DMS153 treated with DMSO at 0.1 percent for 48 hours (cell line): ENCODE measurements around the gene ROR2.
"Not testable (repeated sequence)": the region's sequence is repeated elsewhere in the genome, so short reads cannot be mapped to it uniquely, and the experiment has no call there.

ENCODE experiments used
- DNase-seq: peaks from one replicate; lab custom pipeline; 2025; ENCODE audit not compliant: unreplicated experiment; lab: John Stamatoyannopoulos, UW

Gene ROR2

DNA sequence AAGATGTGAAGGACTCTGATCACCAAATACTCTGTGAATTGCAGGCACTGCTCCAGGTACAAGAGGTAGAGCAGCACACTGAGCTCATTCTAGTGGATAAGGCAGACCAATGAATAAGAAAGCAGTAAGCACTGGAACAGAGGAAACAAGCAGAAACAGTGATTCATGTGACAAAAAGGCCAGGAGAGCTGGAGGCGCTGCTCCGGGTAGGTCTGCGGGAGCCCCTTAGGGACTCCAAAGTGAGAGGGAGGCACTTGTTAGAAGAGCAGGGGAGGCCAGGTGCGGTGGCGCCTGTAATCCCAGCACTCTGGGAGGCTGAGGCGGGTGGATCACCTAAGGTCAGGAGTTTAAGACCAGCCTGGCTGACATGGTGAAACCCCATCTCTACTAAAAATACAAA is 294.8 kb downstream of the ROR2 start:
- DNase-seq = no peak

DNA sequence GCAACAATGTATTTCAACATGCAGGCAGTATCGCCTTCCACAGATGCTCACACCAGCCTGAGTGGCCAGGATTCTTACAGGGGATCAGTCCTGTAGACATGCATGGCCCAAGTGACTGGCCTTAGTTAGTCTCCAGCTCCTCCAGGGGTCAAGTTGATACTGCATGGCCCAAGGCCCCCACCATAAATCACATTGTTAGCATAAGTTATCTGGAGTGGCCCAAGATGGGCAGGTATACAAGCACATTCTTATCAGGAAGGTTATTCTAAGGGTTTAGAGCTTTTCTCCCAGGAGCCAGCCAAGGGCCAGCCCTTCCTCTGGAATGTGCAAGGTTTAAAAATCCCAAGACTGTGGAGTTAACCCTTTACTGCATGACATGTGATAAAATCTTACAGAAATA is 295.5 kb downstream of the ROR2 start:
- DNase-seq = no peak

DNA sequence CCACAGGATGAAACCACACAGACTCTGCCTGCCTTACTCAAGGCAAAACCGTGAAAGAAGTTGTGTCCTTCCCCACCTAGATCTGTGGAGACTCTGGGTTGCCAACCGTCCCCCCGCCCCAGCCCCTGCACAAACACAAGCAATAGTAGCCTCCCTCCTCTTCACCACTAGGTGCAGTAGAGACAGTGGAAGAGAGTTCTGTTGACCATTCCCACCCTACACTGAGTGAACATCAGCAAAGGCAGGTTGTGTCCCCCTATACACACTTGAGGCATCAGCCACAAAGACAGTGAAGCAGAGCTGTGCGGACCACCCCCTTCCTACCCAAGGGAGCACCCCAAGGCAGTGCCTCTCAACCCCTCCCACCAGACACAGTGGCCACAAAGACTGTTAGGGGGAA is 302.7 kb downstream of the ROR2 start:
- no peak for DNase-seq

DNA sequence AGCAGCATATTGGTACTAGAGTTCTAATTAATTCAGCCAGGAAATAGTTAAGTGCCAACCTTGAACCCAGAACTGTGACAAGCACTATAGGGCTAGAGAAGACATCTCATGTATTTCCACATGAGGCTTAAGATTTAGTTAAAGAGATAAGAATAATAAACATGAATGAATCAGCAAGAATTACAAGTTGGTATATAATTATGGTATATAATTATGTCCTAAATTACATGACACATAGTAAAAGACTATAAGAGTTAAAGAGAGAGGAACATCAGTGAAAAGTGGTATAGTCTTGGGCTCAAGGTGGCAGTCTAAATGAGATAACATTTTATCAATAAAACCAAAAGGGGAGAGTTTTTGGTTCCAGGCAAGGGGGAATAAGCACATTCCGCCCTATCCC is 303.3 kb downstream of the ROR2 start:
- no peak for DNase-seq

DNA sequence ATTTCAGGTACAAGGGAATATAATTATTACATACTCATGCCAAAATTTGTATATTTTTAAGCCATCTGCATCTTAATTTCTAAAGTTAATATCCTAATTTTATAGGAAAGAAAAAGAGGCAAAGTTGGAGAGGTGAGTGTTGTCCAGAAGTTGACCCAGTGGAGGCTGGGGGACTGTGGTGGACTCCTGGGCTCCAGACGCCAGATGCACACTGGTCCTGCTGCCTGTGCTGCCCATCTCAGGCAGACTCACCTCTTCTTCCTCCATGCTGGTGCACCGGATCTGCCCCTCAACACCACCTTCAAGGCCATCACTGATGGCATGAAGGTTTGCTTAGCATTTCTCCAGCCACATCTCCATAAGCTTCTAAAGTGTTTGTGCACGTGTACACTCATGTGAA is 305.6 kb downstream of the ROR2 start:
- no peak for DNase-seq

DNA sequence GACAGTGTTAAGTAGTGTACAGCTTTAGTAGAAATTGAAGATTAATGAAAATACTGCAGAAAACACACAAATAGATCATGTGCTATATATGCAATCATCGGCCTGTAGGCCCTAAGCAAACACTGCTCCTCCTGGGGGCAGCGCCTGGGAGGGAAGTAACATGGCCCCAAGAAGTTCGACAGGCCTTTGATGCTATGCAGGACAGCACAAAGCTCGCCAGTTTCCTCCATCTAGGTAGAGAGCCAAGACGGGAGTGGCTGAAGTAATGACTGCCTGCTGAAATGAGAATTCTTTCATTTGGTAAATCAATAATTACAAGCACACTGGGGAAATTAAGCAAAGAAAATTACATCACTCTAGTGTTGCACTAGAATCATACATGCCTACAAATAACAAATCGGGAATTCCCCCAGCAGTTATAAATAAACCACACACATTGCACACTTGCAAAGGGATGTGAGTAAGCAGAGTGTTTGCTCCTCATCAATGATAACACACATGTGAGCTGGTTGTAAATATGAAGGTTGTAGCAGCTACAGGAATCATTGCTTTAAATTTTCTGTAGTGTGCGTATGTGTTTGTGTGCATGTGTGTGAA is 306.4 kb downstream of the ROR2 start:
- DNase-seq = no peak

DNA sequence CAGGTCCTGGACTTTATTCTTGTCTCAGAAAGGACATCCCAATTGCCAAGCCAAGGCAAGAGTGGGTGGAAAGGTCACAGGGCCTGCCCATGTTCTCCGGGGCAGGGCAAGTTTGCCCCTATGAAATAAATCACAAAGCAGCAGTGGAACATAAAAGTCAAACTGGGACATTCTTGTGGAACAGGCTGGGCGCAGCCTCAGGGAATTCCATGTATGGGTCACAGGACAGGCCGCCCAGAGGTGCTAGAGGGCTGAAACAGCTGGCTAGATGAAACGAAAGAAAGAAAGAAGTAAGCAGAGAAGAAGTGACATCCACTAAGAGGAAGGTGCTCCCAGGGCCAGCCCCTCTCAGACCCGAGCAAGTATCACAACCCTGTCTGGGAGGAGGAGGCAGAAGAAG is 307.3 kb downstream of the ROR2 start:
- DNase-seq = no peak

DNA sequence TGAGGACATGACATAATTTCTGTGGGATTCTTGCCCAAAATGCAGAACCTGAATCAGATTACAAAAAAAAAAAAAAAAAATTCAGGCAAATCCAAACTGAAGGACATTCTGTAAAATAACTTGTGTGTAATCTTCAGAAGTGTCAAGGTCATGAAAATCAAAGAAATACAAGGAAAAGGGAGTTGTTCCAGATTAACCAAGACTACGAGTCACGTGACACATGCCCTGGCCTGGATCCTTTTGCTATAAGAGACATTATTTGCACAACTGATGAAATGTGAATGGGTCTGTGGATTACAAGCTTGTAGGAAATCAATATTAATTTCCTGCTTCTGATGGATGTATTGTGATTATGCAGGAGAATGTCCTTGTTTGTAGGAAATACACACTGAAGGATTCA is 309.6 kb downstream of the ROR2 start:
- DNase-seq = no peak

DNA sequence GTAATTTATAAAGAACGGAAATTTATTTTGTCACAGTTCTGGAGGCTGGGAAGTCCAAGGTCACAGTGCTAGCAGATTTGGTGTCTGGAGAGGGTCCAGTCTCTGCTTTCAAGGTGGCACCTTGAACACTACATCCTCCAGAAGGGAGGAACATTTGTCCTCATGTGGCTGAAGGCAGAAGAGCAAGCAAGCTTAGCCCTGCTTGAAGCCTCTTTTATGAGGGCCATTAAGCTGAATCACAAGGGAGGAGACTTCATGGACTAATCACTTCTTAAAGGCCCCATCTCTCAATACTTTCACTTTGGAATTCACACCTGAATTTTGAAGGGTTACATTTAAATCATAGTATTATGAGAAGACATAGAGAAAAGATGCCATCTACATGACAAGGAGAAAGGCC is 311.0 kb downstream of the ROR2 start:
- no peak for DNase-seq

DNA sequence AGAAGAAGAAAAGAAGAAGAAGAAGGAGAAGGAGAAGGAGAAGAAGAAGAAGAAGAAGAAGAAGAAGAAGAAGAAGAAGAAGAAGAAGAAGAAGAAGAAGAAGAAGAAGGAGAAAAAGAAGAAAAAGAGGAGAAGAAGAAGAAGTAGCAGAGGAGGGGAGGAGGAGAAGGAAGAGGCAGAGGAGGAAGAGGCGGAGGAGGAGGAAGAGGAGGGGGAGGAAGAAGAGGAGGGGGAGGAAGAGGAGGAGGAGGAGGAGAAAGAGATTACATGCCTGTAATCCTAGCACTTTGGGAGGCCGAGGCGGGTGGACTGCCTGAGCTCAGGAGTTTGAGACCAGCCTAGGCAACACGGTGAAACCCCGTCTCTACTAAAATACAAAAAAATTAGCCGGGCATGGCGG is 315.2 kb downstream of the ROR2 start:
- not testable (repeated sequence) for DNase-seq

DNA sequence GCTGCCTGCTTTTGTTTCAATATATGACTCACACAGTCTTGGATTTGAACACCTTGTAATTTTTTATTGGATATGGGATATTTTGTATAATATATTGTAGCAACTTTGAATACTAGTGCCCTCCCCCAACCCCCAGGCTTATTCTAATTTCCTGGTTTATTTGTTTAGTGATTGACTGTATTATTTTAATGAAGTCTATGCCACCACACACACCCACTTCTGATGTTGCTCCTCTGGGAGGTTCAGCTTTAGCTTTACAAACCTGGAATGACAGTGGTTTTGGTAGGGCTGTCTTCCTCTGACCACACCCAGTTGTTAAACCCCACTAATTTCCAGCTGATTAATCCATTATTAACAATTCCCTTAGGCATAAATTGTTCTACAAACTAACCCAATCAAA is 320.3 kb downstream of the ROR2 start:
- no peak for DNase-seq

DNA sequence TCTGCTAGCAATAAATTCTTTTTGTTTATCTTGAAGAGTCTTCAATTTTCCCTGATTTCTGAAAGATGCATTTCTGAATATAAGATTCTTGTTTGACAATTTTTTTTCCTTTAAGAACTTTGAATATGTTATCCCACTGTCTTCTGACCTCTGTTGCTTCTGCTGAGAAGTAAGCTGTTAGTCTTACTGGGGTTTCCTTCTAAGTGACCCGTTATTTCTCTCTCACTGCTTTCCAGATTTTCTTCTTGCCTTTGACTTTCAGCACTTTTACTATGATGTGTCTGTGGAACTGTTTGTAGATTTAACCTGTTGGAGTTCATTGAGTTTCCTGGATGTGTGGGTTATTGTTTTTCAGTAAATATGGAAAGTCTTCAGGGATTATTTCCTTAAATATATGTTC is 321.1 kb downstream of the ROR2 start:
- DNase-seq = no peak

DNA sequence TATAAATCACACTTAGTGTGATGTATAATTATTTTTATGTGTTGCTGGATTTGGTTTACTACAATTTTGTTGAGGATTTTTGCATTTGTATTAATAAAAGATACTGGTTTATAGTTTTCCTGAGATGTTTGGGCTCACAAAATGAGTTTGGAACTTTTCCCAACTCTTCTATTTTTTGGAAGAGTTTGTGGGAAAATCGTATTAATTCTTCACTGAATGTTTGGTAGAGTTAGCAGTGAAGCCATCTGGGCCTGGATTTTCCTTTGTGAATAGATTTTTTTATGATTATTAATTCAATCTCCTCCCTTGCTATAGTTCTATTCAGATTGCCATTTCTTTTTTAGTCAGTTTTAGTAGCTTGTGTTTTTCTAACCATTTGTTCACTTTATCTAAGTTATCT is 324.7 kb downstream of the ROR2 start:
- DNase-seq = no peak

DNA sequence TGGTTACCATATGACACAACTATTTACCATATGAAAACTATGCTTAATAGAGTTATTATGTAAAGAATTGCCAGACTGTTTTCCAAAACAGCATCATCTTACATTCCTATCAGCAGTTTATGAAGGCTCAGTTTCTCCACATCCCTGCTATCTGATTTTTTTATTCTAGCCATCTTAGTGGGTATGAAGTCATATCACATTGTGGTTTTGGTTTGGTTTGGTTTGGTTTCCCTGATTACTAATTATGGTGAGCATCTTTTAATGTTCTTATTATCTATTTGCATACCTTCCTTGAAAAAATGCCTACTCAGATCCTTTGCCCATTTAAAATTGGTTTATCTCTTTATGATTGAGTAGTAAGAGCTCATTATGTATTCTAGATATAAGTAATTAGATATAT is 327.0 kb downstream of the ROR2 start:
- DNase-seq = no peak

DNA sequence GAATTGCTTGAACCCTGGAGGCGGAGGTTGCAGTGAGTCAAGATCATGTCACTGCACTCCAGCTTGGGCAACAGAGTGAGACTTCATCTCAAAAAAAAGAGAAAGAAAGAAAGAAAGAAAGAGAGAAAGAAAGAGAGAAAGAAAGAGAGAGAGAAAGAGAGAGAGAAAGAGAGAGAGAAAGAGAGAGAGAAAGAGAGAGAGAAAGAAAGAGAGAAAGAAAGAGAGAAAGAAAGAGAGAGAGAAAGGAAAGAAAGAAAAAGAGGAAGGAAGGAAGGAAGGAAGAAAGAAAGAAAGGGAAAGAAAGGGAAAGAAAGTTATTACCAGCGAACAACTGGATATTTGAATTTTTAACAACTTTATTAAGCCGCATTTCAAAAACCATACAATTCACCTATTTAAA is 327.9 kb downstream of the ROR2 start:
- not testable (repeated sequence) for DNase-seq

DNA sequence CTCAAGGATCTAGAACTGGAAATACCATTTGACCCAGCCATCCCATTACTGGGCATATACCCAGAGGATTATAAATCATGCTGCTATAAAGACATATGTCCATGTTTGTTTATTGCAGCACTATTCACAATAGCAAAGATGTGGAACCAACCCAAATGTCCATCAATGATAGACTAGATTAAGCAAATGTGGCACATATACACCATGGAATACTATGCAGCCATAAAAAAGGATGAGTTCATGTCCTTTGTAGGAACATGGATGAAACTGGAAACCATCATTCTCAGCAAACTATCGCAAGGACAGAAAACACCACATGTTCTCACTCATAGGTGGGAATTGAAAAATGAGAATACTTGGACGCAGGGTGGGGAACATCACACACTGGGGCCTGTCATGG is 336.0 kb downstream of the ROR2 start:
- DNase-seq = not testable (repeated sequence)

DNA sequence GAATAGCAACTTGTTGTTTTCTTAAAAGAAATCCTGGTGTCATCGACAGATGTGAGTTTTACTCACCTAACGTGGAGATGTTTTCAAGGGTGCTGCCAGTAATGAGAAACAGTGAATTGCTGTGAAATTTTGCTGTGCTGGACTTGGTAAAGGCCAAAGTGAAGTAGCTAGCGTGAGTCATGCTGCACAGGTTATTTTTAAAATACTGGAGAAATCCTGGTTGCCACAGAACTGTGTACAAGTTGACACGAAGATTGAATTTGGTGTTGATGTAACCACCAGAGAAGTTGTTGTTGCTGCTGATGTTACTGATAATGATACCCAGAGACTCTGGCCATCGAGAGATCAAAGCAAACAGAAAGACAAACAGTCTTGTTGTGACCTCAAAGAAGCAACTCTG is 338.4 kb downstream of the ROR2 start:
- DNase-seq = no peak

DNA sequence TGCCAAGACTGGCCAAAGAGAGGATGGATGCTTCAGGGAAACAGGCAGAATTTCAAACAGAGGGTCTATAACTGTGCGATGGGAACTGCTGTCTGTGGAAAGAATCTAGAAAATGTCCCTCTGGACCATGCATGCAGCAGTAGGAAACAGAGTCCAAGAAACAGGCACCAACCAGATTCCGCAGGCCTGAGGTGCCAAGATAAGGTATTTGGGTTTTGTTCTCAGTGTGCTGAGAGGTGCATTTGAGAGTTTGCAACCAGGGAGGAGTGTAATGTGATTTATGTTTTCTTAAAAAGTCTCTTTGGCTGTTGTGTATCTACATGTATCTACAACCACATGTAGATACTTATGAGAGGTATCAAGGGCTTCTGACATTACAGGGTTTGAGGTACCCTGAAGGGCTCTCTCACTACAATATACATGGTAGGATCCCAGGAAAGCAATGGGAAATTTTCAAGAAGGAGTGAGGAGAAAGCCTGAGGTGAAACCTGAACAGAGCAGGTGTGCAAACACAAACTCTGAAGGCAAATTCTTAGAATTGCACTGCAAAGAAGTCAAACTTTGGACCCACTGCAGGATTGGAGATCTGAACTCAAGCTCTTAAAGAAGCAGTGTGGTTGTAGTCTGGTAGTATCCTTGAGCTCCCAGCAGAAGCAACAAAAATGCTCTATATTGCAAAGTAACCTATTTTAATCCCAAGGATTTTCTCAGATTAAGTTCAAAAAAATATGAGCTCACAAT is 343.6 kb downstream of the ROR2 start:
- DNase-seq = no peak

DNA sequence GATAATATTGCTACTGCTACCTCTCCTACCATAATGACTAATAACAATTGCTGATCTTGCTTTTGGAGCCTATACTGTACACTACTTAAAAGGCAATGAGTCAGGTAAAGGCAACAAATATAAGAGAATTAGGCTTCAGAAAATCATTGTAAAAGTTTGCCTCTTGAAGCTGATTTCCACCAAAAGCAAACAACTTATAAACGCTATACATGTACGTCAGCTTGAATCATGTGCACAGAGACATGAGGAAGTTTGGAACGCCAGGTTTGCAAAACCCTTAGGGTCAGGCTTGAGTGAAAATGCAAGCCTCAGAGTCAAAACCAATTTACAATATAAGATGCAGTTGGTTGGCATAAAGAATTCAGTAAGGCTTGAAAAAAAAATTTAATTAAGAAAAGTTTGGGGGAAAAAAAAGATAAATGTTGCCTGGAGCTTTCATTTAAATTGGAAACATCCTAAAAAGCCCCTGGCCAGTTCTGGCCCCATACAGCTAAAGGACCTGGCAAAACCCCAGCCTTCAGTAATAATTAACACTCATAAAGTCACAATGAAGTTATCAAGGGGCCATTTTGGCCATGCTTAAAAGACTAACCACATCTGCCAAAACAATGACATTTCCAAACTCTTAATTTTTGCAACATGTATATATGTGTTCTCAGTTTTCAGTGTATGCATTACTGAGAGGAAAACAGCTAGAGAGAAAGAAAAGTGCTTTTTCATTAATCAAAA is 345.4 kb downstream of the ROR2 start:
- no peak for DNase-seq

DNA sequence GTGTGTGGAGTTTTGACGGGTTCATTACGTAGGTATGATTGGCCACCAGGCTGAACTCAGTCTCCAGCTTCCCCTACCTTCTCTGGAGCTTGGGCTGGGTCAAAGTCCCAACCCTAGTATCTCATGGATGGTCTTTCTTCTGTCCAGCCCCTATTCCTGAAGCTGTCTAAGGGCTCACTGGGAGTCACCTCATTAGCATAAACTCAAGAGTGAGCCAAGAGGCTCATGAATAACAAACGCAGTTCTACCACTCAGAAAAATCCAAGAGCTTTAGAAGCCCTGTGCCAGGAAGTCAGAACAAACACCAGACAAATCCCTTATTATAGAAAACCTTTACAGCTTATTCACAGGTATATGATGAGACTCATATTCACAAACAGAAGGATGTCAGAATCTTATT is 346.1 kb downstream of the ROR2 start:
- no peak for DNase-seq

DNA sequence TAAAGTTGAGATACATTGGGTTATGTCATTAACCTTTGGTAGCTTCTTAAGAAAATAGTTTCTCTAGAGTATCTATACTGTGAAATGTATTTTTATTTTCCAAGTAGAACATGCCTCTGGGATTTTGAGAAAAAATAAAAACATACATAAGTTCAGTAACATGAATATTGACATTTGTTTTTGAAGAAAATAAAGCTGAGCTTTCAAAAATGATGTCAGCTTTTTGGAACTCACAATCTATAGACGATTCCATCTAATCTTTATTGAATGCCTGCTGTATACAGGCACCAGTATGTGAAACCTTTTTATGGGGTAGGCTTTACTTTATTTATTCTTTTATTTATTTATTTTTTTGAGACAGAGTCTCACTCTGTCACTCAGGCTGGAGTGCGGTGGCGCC is 350.5 kb downstream of the ROR2 start:
- no peak for DNase-seq

DNA sequence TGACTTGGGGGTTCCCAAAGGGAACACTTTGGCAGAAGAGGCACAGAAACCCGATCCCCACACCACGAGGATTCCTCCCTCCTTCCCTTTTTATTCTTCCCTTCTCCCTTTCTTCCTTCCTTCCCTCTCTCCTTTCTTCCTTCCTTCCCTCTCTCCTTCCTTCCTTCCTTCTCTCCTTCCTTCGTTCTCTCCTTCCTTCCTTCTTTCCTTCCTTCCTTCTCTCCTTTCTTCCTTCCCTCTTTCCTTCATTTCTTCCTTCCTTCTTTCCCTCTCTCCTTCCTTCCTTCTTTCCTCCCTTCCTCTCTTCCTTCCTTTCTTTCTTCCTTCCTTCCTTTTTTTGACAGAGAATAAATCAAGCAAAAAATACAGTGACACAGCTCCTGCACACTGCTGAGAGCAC is 358.4 kb downstream of the ROR2 start:
- no peak for DNase-seq
